Measurements from ENCODE around the gene MARVELD1.

The MARVELD1 gene

GRCh38 chr10:97764519-97764931 lies 51.0 kb downstream of the MARVELD1 start:
- no peaks in the 10 kb centered on the region for H4K20me1 ChIP-seq (ENCODE audit: insufficient read depth, low read length)
- H3K4me1 ChIP-seq (ENCODE audit: insufficient read depth, low read length, severe bottlenecking): no peaks in the 10 kb centered on the region
- H3K9ac ChIP-seq (ENCODE audit: low read length): no peak overlapping the region

GRCh38 chr10:97765201-97765600 lies 51.7 kb downstream of the MARVELD1 start:
- no peaks in the 10 kb centered on the region for H3K9me3 ChIP-seq (ENCODE audit: low read length)
- H4K20me1 ChIP-seq (ENCODE audit: insufficient read depth, low read length): no peaks in the 10 kb centered on the region
- no peaks in the 10 kb centered on the region for H3F3A ChIP-seq (ENCODE audit: insufficient read depth, low read length)
- H3K36me3 ChIP-seq (ENCODE audit: insufficient read depth, low read length): peaks cover under 1% of the 10 kb centered on the region; the same call in 1 of the 2 replicates
- no peak overlapping the region for H3K27ac ChIP-seq (ENCODE audit: low read depth, low read length, poor library complexity, severe bottlenecking)
- no peaks in the 10 kb centered on the region for H3K4me1 ChIP-seq (ENCODE audit: insufficient read depth, low read length, severe bottlenecking)
- H3K4me2 ChIP-seq (ENCODE audit: low read length): no peak overlapping the region
- no peaks in the 10 kb centered on the region for H3K79me2 ChIP-seq (ENCODE audit: insufficient read depth, low read length)
- no peaks in the 10 kb centered on the region for H3K9me2 ChIP-seq (ENCODE audit: low read depth, low read length)
- no peak overlapping the region for H2AFZ ChIP-seq (ENCODE audit: low read length)
- no peak overlapping the region for H3K4me3 ChIP-seq (ENCODE audit: low read depth, low read length, poor library complexity, severe bottlenecking)
- TF ChIP-seq EZH2 (IDR thresholded peaks at IDR 0.05; ENCODE audit: borderline replicate concordance, low read length): no peak
- no peak for TF ChIP-seq CTCF (IDR thresholded peaks at IDR 0.05; ENCODE audit: low read length)
- no peaks in the 10 kb centered on the region for H3K27me3 ChIP-seq (ENCODE audit: insufficient read depth, low read length)
- no peak overlapping the region for H3K9ac ChIP-seq (ENCODE audit: low read length)

More at GRCh38 chr10:97764519-97764931, 51.0 kb downstream of the MARVELD1 start:
- Histone ChIP-seq H3K9me2 (ENCODE audit: low read depth, low read length) (no peaks in the 10 kb centered on the region), H3K27ac (ENCODE audit: low read depth, low read length, poor library complexity, severe bottlenecking) (no peak overlapping the region), H3K4me3 (ENCODE audit: low read depth, low read length, poor library complexity, severe bottlenecking) (no peak overlapping the region), H3K27me3 (ENCODE audit: insufficient read depth, low read length) (no peaks in the 10 kb centered on the region), H3F3A (ENCODE audit: insufficient read depth, low read length) (no peaks in the 10 kb centered on the region), H3K9me3 (ENCODE audit: low read length) (no peaks in the 10 kb centered on the region), H3K36me3 (ENCODE audit: insufficient read depth, low read length) (peaks cover 7% of the 10 kb centered on the region), H2AFZ (ENCODE audit: low read length) (no peak overlapping the region), H3K4me2 (ENCODE audit: low read length) (no peak overlapping the region), H3K79me2 (ENCODE audit: insufficient read depth, low read length) (no peaks in the 10 kb centered on the region)
- TF ChIP-seq CTCF (IDR thresholded peaks at IDR 0.05; ENCODE audit: low read length): no peak
- TF ChIP-seq EZH2 (IDR thresholded peaks at IDR 0.05; ENCODE audit: borderline replicate concordance, low read length): no peak

DNA sequence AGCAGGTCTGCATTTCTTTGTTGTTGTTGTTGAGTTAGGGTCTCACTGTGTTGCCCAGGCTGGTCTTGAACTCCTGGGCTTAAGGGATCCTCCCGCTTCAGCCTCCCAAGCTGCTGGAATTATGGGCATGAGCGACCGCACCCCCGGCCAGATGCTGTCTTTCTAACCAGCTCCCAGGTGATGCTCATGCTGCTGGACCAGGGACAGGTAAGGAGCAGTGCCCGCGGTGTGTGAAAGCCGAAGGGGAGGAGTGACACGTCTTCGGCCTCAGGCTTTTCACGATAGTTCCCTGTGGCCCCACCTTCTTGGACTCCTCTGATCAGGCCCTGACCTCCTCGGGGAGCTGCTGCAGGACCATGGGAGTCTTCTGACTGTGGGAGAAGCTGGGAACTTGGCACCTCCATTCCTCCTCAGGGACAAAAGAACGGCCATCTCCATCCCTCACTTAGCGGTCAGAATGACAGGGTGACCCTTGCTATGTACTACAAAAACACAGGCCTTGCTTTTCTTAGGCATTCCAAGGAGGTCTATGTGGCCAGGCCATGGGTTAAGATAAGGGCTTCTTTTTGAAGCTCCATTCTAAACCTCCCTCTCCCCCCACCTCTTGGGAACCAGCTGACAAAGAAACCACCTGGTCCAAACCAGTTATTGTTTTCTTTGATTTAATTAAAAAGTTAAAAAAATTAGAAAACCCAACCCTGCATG lies 52.7 kb downstream of the MARVELD1 start:
- no peaks in the 10 kb centered on the region for H4K20me1 ChIP-seq (ENCODE audit: insufficient read depth, low read length)
- no peaks in the 10 kb centered on the region for H3K36me3 ChIP-seq (ENCODE audit: insufficient read depth, low read length)
- H3K9me3 ChIP-seq (ENCODE audit: low read length): no peaks in the 10 kb centered on the region
- no peak overlapping the region for H3K4me2 ChIP-seq (ENCODE audit: low read length)
- H3K27me3 ChIP-seq (ENCODE audit: insufficient read depth, low read length): no peaks in the 10 kb centered on the region
- H3K4me1 ChIP-seq (ENCODE audit: insufficient read depth, low read length, severe bottlenecking): no peaks in the 10 kb centered on the region
- no peak overlapping the region for H2AFZ ChIP-seq (ENCODE audit: low read length)
- no peaks in the 10 kb centered on the region for H3K79me2 ChIP-seq (ENCODE audit: insufficient read depth, low read length)
- no peak overlapping the region for H3K4me3 ChIP-seq (ENCODE audit: low read depth, low read length, poor library complexity, severe bottlenecking)
- no peak overlapping the region for H3K9ac ChIP-seq (ENCODE audit: low read length)
- TF ChIP-seq EZH2 (IDR thresholded peaks at IDR 0.05; ENCODE audit: borderline replicate concordance, low read length) (no peak), CTCF (IDR thresholded peaks at IDR 0.05; ENCODE audit: low read length) (no peak)
- no peaks in the 10 kb centered on the region for H3K9me2 ChIP-seq (ENCODE audit: low read depth, low read length)
- no peak overlapping the region for H3K27ac ChIP-seq (ENCODE audit: low read depth, low read length, poor library complexity, severe bottlenecking)
- no peaks in the 10 kb centered on the region for H3F3A ChIP-seq (ENCODE audit: insufficient read depth, low read length)
